Right ventricle myocardium inferior (tissue), 1 donor: ENCODE results near the gene TROAP. TPM values are rescaled to one million over a fixed set of nuclear protein-coding genes. Genes with fewer than 3 reads are reported as not detected.
"Not testable (repeated sequence)": the region's sequence is repeated elsewhere in the genome, so short reads cannot be mapped to it uniquely, and the experiment has no call there.

Experiments
- ATAC-seq: fragments of 200-7000 bp; cut with Tn5 transposase; one replicate; pipeline ENCODE4 v1.9.1; 2020; ENCODE audit warnings: mild to moderate bottlenecking, moderate library complexity
- DNase-seq: peaks from one replicate; pipeline ENCODE4 v3.0.0; 2021; ENCODE audit errors: missing footprints
- intact Hi-C: fragments of 100-400 bp; cut with DNase I; formaldehyde crosslinking; loops from one replicate; pipeline ENCODE4 v1.11.0; 2022
- total RNA-seq: library from RNA; stranded (reverse); fragmentation: NEBNext Ultra II Directional; extraction: Animal tissue kit (Norgen Biotek cat#: 25700); gene quantifications from one replicate; pipeline ENCODE4 v1.2.1, GENCODE V29; 2021
- donor health status: DM: no; HTN: yes; CAD: no; lungs with severe emphysema.

The TROAP gene
- total RNA-seq, 1 donor from 2014 or later: 0.97 TPM

DNA sequence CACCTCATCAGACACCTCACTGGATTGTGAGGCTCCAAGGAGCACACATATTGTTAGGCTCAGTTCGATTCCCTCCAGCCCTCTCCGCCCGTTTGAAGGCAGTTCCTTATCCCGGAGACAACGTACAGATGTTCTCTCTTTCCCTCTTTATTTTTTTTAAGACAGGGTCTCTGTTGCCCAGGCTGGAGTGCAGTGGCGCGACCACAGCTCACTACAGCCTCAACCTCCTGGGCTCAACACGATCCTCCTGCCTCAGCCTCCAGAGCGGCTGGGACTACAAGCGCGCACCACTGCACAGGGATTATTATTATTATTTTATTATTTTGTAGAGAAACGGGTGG lies 718 bp upstream of the TROAP start:
- DNase-seq: no peak
- no peak for ATAC-seq
- intact Hi-C loops: no loop called here

DNA sequence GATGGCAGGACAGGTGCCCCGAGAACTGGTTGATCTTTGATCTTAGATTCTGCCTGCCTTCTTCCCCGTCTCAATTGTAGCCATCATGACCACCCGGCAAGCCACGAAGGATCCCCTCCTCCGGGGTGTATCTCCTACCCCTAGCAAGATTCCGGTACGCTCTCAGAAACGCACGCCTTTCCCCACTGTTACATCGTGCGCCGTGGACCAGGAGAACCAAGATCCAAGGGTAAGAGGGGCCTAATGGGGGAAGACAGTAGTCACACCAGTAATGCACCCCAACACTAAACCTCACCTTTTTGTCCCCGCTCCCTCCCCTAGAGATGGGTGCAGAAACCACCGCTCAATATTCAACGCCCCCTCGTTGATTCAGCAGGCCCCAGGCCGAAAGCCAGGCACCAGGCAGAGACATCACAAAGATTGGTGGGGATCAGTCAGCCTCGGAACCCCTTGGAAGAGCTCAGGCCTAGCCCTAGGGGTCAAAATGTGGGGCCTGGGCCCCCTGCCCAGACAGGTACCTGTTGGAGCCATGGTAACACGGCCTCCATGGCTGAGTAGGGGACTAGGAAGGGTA lies 556 bp downstream of the TROAP start:
- ATAC-seq (no peak), DNase-seq (no peak)
- intact Hi-C loops: no loop called here

DNA sequence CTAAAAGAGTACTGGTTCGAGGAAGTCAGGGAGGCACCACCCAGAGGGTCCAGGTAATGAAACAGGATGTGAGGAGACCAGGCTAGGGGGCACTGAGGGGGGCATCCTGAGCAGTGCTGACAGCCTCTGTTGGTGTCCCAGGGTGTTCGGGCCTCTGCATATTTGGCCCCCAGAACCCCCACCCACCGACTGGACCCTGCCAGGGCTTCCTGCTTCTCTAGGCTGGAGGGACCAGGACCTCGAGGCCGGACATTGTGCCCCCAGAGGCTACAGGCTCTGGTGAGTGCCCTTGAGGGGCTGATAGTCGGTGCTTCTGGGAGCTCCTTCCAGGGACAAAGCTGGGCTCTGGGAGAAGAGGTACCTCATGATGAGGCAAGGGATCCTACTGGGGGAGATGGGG lies 2.6 kb downstream of the TROAP start:
- intact Hi-C loops: no loop called here
- ATAC-seq (no peak), DNase-seq (no peak)

DNA sequence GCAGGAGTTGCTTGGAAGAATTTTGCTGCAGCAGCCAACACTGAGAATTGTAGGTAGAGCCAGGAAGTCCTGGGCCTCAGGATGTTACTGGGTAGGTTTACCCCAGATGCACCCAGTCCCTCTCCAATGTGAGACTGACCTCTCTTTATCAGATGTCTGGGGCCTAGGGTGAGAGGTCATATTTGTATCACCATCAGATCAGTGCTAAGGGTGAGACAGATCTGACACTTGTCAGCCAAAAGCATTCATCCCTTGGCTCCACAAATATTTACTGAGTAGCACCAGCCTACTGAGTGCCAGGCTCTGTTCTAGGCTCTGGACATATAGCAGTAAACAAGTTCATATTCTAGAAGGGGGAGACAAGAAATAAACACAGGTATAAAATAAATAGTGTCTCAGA lies 4.3 kb downstream of the TROAP start:
- no peak for DNase-seq
- no peak for ATAC-seq
- intact Hi-C loops: no loop called here

DNA sequence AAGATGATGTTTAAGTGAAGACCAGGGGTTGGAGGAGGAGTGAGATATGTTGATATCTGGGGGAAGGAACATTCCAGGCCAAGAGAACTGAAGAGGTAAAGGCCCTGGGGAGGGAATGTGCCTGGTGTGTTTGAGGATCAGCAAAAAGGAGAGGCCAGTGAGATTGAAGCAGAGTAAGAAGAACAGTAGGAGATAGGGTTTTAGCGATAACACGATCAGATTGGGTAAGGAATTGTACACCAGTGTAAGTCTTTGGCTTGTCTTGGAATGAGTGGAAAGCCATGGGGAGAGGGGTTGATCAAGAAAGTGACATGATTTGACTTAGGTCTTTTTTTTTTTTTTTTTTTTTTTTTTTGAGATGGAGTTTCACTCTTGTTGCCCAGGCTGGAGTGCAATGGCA lies 4.8 kb downstream of the TROAP start:
- ATAC-seq (no peak), DNase-seq (no peak)
- intact Hi-C loops: no loop called here

DNA sequence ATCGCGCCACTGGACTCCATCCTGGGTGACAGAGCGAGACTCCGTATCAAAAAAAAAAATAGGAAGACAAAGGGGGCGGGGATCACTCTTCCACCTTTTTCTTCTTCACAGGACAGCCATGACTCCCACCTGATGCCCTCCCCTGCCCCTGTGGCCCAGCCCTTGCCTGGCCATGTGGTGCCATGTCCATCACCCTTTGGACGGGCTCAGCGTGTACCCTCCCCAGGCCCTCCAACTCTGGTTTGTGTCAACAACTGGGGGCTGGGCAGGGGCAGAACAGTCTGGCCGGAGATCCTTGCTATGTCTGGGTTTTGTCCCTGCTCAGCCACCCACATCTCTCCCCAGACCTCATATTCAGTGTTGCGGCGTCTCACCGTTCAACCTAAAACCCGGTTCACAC lies 5.8 kb downstream of the TROAP start:
- intact Hi-C loops: no loop called here
- no peak for ATAC-seq
- no peak for DNase-seq

DNA sequence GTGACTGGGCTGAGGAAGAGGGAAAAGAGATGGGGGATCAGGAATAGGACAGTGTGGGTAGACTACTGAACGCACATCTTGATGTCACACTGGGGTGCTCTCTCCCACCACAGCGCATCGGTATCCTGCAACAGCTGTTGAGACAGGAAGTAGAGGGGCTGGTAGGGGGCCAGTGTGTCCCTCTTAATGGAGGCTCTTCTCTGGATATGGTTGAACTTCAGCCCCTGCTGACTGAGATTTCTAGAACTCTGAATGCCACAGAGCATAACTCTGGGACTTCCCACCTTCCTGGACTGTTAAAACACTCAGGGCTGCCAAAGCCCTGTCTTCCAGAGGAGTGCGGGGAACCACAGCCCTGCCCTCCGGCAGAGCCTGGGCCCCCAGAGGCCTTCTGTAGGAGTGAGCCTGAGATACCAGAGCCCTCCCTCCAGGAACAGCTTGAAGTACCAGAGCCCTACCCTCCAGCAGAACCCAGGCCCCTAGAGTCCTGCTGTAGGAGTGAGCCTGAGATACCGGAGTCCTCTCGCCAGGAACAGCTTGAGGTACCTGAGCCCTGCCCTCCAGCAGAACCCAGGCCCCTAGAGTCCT lies 7.1 kb downstream of the TROAP start:
- intact Hi-C loops: no loop called here
- ATAC-seq (no peak), DNase-seq (no peak)

DNA sequence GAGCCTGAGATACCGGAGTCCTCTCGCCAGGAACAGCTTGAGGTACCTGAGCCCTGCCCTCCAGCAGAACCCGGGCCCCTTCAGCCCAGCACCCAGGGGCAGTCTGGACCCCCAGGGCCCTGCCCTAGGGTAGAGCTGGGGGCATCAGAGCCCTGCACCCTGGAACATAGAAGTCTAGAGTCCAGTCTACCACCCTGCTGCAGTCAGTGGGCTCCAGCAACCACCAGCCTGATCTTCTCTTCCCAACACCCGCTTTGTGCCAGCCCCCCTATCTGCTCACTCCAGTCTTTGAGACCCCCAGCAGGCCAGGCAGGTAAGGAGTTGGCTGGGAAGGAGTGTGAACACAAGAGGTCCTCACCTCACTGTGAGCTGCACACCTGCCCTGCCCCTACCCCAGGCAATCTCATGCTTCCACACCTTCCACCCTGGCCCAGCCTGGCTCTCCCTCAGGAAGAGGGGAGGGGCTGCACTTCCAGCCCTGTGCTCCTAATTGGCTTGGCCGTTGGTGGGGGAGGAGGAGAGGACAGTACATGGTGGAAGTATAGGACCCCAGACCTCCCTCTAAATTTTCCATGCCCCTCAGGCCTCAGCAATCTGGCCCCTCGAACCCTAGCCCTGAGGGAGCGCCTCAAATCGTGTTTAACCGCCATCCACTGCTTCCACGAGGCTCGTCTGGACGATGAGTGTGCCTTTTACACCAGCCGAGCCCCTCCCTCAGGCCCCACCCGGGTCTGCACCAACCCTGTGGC lies 7.8 kb downstream of the TROAP start:
- intact Hi-C loops: no loop called here
- no peak for ATAC-seq
- no peak for DNase-seq

DNA sequence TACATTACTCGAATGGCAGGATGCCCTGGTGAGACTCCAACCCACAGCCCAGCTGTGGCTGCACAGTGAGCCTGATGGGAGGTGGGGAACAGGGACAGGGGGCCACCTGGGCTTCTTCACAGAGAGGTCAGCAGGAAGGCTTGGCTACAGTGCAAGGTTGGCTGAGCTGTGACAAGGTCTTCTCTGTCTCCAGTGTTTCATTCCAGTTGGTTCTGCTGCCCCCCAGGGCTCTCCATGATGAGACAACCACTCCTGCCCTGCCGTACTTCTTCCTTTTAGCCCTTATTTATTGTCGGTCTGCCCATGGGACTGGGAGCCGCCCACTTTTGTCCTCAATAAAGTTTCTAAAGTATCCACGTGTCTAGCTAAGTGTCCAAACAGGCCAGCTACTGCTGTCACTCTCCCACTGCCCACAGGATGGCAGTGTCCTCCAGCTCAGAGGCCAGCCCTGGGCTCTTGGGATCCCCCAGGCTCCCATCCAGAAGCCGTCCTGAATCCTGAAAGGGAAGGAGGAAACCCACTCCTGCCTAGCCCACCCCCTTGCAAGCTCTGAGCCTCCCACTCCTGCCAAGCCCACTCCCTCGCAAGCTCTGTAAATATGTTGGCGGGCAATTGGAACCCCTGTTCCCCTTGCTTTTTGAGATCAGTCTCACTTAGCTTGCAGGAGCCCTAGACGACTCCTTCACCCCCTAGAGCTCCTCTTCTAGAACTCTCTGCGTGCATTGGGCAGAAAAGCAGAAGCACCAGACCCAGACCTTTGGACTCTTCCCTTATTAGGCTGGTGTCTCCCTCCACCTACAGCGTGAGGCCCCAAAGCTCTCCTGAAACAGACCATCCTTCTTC lies 8.5 kb downstream of the TROAP start:
- ATAC-seq (peak; percentile 84), DNase-seq (no peak)
- intact Hi-C loops: no loop called here

DNA sequence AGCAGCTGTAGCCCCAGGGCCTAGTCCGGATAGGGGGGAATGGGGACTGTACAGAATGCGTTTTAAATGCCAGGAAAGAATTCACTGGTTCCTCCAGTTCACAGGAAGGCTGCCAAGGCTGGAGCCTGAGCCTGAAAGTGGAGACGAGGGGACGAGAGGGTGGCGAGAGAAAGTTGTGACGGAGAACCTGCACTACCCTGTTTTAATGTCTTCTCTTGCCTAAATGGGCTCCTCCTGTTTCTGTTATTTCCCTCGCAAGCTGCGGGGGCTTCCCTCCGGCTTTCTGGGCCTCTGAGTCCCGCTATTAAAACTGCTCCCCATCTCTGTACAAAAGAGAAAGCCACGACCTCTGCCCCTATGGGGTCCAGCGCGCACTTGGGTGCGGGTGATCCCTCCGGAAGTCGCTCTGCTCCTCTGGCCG lies 9.4 kb downstream of the TROAP start:
- DNase-seq: no peak
- intact Hi-C loops: no loop called here
- no peak for ATAC-seq

DNA sequence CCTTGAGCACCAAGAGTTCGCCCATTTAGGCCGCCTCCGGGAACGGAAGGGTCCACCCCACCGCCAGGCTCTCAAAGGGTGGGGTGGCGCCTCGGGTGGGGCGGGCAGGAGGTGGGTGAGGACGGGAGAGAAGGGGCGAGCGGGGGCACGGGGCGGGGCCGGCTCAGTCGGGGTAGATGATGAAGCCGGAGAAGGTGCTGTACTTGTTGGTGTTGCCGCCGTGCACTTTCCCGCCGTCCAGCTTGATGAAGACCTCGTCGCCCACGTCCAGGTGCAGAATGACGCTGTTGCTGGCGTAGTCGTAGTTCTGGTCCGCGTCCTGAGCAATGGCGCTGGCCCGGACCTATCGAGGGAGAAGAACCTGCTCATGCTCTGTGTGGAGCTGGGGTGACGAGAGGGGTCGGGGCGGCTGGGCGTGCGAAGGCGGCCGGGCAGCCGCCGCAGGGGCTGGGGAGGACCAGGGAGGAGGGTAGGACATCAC lies 9.9 kb downstream of the TROAP start:
- intact Hi-C loops: no loop called here

DNA sequence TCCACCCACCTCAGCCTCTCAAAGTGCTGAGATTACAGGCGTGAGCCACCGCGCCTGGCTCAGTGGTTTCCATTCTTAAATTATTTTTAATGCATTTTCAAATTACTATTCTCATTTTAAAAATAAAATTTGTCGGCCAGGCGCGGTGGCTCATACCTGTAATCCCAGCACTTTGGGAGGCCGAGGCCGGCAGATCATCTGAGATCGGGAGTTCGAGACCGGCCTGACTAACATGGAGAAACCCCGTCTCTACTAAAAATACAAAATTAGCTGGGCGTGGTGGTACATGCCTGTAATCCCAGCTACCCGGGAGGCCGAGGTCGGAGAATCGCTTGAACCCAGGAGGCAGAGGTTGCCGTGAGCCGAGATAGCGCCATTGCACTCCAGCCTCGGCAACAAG lies 10.7 kb downstream of the TROAP start:
- intact Hi-C loops, DNase-seq, ATAC-seq: not testable (repeated sequence)

More for the DNA sequence above, 9.9 kb downstream of the TROAP start:
- ATAC-seq (no peak), DNase-seq (no peak)

DNA sequence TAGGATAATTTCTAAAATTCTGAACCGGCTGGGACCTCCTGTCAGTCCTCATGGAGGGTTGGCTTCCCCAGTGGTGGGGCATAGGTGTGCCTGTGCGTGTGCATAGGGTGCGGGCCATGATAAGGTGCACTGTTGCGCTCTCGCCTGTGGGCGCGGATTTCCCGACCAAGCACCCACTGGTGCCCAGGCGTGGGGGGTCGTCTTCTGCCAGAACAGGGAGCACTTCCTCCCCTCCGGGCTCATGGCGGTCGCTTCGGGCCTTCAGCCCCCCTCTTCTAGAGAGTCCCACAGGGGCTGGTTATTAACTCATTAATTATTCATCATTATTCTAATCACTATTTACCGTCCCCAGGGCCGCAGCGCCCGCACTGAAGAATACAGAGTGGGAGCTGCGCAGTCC lies 11.2 kb downstream of the TROAP start:
- intact Hi-C loops: no loop called here
- no peak for ATAC-seq

DNA sequence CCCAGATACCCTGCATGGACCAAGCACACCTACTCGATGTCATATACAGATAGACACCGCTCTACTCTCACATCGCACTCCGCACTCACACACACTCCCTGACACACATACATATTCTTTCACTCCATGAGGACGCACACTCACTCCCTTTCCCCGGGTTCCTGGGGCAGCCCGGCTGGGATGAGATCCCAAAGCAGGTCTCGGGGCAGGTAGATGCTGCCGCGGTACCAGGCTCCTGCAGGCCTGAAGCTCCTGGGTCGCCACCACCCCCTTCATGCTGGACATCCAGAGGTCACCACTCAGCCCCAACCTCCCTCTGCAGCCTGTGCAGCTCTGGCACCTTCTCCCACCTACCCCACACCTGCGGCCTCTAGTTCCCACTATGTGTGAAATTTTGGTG lies 11.6 kb downstream of the TROAP start:
- intact Hi-C loops: no loop called here
- DNase-seq: no peak
- no peak for ATAC-seq

More for the DNA sequence above, 11.2 kb downstream of the TROAP start:
- DNase-seq: no peak

DNA sequence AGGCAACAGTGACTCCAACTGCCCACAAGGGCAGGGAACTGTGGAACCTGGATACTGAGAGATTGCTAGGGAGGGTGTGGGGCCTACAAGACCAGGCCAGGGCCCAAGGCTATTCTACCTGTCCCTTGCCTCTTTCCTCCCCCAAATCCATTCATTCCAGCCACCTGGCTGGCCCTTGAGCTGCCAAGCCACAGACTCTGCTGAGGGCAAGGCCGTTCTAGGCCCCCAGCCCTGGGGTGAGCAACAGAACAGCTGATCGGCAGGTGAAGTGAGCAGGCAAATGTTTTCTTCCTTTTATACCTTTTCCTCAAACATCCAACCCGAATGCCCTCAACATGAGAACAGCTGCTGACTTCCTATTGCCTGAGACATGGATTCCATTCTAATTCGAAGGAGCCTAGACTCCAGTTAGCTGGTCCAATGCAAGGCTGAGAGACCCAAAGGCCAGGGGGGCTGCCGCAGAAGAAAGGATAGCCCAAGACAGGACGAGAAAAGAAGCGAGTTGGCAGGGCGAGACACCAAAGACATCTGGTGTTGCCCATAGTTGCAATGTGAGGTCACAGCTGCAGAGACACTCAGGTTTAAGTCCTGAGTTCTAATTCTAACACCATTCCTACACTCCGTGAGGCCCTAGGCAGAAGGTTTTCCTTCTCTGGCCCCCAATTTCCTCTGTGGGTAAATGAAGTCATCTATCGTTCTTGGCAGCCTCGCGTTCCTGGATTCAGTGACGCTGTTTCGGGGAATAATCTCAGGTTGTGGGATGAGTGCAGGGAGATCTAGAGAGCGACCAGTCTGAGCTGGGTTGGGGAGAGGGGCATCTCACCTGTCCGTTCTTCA lies 12.3 kb downstream of the TROAP start:
- intact Hi-C loops: no loop called here
- DNase-seq (no peak), ATAC-seq (no peak)

DNA sequence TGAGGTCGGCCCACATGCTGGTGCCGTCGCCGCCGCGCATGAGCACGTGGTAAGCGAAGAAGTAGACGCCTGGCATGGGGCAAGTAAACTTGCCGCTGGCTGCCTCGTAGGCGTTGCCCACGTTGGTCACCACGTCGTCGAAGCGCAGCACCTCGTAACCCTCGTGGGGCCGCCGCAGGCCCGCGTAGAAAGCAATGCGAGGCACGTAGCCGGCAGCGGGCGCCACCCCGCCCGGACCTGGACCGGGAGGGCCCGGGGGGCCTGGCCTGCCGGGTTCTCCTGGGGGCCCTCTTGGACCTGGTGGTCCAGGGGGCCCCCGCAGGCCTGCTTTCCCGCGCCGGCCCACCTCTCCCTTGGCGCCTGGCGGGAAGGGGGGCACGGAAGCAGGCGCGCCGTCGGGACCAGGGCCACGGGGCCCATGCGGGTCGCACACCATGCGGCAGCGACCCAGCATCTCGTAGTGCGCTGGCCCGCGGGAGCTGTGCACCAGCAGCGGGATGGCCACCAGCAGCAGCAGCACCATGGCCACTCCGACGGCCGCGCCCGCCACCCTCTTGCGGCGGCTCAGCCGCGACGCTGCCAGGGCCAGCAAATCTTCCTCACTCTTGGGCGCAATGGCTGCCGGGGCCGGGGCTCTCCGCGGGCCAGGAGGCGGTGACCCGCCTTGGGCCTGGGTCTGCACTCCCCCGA lies 13.0 kb downstream of the TROAP start:
- intact Hi-C loops: loop anchor here (2.0 kb wide), 1 partner anchor 51 kb away; no protein-coding TSS in a partner anchor
- no peak for ATAC-seq
- DNase-seq: no peak

DNA sequence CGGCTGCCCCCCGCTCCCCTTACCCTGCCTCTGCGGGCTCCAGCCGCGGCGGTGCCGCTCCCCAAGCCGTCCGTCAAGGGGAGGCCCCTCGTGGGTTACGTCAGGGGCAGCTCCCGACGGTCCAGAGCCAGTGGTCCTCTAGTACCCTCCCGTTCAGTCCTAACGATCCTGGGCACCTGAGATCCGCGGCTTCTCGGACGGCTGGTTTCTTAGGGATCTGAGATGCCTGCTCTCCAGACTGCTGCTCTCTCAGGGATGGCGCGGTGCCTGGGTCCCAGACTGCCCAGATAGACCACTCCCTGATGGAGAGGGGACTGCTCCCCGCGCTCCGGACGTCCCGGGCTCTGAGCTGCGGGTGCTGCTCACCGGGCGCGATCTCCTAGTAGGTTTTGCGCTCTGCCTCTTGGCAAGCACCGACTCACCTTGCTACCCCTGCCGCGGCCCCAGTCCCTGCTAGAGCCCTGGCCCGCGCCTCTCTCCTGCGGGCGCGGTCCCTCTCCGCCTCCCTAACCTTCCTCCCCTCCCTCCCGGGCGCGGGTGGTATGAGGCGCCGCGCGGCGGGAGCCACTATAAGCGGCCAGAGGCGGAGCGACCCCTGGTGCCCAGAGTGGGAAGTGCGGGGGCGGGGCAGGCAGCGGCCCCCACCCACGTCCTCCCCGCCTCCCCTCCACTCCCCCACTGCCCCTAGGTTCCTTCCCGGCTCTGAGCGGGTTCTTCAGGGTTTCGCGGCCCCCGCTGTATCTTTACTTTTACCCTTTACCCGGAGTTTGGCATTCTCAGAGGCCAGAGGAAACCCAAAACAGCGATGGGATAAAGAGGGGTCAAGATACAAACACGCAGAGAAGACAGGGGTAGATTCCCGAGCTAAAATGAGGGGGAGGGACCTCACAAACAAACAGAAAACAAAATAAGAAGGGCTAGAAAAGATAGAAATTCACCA lies 13.9 kb downstream of the TROAP start, which contains the start of gene C1QL4:
Gene C1QL4, minus strand, starts transcription at position 544 of the 940 bp plus-strand sequence. CDS start 711 bp downstream, outside the sequence.
- ATAC-seq (peak; percentile 81), DNase-seq (peak; percentile 92)
- intact Hi-C loops: loop anchor here (2.0 kb wide), 1 partner anchor 52 kb away; no protein-coding TSS in a partner anchor
